GM21390 (cell line): Measurements from ENCODE around the gene KLHL40.

ENCODE experiments used
- ATAC-seq: cut with Tn5 transposase; IDR thresholded peaks from one replicate; pipeline ENCODE4 v1.9.1; 2021; ENCODE audit not compliant: unreplicated experiment

The KLHL40 gene

GRCh38 chr3:42735615-42736014, 50.3 kb downstream of the KLHL40 start:
- no peak for ATAC-seq

DNA sequence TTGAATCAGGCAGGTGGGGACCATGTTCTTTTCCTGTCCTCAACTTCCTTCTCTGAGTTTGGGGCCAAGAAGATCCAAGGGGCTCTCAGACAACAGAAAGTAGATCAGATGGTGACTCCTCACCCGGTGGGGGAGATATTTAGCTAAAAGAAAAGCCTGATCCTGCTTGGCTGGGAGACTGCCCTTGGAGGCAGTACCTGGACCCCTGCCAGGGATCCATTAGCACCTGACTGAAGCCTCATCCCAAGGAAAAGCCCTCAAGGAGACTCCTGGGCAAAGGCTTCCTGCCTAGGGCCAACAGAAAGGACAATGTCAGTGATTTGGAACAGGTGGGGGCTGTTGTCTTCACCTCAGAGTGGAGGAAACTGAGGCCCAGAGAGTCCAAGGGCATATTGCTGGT, 50.7 kb downstream of the KLHL40 start:
- ATAC-seq: no peak

- ATAC-seq: no peak
Measured at GRCh38 chr3:42736531-42736930, 51.2 kb downstream of the KLHL40 start.

- no peak for ATAC-seq
Measured at GRCh38 chr3:42739401-42740158, 54.2 kb downstream of the KLHL40 start.

- ATAC-seq: no peak
Measured at GRCh38 chr3:42741796-42742195, 56.5 kb downstream of the KLHL40 start.
